Stimulated activated CD4-positive, alpha-beta T cell treated with anti-CD3 and anti-CD28 coated beads, Interleukin-15, amount 100 ng/mL, for 24 hours (primary cell): Measurements from ENCODE around the gene ZXDB.
"Not testable (repeated sequence)": the region's sequence is repeated elsewhere in the genome, so short reads cannot be mapped to it uniquely, and the experiment has no call there.

Source experiments
- DNase-seq: peaks from one replicate; pipeline ENCODE4 v3.0.0-alpha.2; 2020

ZXDB gene

GRCh38 chrX:57591284-57592159 lies at the start of gene ZXDB:
Gene ZXDB, plus strand, starts transcription at chrX:57592011. Its CDS starts 38 bp downstream, at chrX:57592049.
- peak; percentile 7 for DNase-seq

GRCh38 chrX:57565198-57565597 lies 26.6 kb upstream of the ZXDB start:
- no peak for DNase-seq

DNA sequence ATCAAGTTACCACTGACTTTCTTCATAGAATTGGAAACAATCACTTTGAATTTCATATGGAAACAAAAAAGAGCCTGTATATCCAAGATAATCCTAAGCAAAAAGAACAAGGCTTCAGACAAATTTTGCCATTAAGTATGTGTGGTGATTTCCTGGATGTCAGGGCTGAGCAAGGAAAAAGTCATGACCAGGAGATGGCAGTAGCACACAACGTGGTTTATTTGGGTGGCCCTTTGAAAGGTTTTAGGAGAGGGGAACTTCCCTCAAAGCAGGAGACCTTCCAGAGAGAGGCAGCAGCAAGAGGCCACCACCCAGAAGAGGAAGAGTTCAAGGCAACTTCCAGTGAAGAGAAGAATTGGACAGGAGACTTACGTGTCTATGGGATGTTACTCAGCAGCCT lies 18.1 kb upstream of the ZXDB start:
- peak; percentile 12 for DNase-seq

- DNase-seq, result not testable (repeated sequence)
Observed at GRCh38 chrX:57582948-57583347, 8.9 kb upstream of the ZXDB start.

DNA sequence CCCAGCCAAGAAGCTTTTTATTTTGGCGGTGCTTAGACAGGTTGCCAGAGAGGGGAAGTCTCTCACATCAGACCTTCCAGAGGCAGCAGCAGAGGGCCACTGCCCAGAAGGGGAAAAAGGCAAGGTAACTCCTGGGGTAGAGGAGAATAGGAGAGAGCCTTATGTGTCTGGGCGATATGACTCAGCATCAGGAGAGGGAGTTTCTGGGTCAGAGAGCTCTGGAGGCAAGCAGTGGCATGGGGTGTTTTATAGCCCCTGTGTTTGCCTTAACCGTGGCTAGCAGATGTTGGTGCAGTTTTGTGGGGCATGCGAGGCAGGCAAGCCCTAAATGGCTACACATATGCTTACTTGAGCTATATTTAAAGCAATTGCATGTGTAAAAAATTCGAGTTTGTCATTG lies 8.3 kb upstream of the ZXDB start:
- DNase-seq, result no peak

DNA sequence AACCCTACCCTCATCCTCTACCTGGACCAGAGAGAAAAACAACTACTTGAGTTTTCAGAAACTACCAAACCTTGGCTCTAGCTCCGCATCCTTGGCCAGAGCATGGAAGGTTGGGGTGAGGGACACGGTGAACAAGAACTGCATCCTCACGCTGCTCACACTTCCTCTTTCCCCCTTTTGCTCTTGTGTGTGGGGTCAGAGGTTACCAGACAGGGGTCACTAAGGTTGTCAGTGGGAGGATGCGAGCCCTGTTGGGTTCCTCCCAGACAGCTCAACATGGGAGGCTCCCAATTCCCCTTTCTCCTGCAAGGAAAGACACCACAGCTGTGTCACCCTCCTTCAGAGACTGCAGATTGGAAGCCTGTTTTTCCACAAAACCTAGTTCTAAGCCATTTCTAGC lies 5.5 kb upstream of the ZXDB start:
- DNase-seq, result no peak

DNA sequence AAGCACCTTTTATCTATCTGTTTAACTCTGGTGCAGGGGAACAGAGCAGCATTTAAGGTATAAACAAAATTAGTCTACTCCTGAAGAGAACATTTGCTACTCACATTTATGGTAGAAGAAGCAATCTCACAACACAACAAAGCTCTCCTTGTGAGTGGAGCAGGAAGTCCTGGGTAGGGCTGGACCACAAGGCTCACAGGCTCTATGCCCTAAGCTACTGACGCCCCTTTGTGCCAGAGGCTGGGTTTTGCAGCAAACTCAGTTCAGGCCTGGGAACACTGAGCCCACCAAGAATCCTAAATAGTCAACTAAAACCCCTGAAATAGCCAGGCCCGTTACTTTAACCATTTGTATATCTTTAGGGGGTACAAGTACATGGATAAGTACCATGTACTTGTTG lies 4.7 kb upstream of the ZXDB start:
- DNase-seq, result no peak

GRCh38 chrX:57587607-57588006 lies 4.2 kb upstream of the ZXDB start:
- no peak for DNase-seq

GRCh38 chrX:57592160-57592893 lies 516 bp downstream of the ZXDB start:
- peak; percentile 23 for DNase-seq

GRCh38 chrX:57592894-57593215 lies 1.0 kb downstream of the ZXDB start:
- DNase-seq, result peak; percentile 35

- no peak for DNase-seq
Observed at GRCh38 chrX:57595381-57595811, 3.6 kb downstream of the ZXDB start.

- no peak for DNase-seq
Observed at GRCh38 chrX:57596109-57596508, 4.3 kb downstream of the ZXDB start.

DNA sequence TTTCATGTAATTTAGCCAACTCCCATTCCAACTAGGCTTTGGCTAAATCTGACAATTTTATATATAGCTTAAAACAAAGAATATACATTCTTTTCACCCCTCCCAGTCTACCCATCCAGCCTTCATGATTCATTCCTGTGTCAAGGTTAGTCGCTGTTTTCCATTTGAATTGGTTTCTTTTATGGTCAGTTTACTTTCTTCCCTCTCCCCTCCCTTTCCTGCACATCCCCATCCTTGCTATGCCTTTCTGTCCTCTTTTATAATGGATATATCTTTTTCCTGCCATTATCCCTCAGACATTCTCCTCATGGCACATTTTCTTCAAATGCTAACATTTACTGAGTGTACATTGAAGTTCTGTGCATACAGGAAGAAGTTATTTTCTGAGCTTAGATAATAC lies 4.7 kb downstream of the ZXDB start:
- DNase-seq, result no peak

- DNase-seq, result no peak
Observed at GRCh38 chrX:57607295-57608187, 15.7 kb downstream of the ZXDB start.

- DNase-seq, result not testable (repeated sequence)
Observed at GRCh38 chrX:57613351-57613750, 21.5 kb downstream of the ZXDB start.

- DNase-seq, result not testable (repeated sequence)
Observed at GRCh38 chrX:57629438-57629837, 37.6 kb downstream of the ZXDB start.

DNA sequence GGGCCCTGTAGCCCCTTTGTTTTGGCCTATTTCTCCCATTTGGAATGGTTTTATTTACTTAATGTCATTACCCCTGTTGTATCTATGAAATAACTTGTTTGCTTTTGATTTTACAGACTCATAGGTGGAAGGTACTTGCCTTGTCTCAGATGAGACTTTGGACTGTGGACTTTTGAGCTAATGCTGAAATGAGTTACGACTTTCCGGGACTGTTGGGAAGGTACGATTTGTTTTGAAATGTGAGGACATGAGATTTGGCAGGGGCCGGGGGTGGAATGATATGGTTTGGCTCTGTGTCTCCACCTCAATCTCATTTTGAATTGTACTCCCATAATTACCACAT lies 48.8 kb downstream of the ZXDB start:
- DNase-seq, result no peak

GRCh38 chrX:57641338-57641737 lies 49.5 kb downstream of the ZXDB start:
- DNase-seq, result no peak

GRCh38 chrX:57643698-57644097 lies 51.9 kb downstream of the ZXDB start:
- DNase-seq, result no peak

DNA sequence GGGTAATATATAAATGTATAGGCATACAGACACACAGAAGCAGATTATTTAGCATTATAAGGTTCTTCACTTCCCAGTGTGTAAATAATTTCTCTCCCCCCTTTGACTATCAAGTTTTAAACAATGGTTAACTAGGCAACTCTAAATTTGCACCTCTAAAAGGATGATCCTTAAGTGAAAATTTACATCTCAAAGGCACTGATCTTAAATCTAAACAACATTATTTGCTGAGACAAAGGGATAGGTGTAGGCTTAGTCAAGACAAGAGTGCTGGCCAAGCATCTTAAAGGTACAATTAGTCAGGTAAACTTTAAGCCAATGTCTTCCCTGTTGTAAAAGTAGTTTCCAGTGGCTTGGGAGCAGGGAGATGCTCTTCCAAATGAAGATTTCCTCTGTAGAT lies 55.2 kb downstream of the ZXDB start:
- DNase-seq, result no peak
